ENCODE data around the gene RRP7A.

DNA sequence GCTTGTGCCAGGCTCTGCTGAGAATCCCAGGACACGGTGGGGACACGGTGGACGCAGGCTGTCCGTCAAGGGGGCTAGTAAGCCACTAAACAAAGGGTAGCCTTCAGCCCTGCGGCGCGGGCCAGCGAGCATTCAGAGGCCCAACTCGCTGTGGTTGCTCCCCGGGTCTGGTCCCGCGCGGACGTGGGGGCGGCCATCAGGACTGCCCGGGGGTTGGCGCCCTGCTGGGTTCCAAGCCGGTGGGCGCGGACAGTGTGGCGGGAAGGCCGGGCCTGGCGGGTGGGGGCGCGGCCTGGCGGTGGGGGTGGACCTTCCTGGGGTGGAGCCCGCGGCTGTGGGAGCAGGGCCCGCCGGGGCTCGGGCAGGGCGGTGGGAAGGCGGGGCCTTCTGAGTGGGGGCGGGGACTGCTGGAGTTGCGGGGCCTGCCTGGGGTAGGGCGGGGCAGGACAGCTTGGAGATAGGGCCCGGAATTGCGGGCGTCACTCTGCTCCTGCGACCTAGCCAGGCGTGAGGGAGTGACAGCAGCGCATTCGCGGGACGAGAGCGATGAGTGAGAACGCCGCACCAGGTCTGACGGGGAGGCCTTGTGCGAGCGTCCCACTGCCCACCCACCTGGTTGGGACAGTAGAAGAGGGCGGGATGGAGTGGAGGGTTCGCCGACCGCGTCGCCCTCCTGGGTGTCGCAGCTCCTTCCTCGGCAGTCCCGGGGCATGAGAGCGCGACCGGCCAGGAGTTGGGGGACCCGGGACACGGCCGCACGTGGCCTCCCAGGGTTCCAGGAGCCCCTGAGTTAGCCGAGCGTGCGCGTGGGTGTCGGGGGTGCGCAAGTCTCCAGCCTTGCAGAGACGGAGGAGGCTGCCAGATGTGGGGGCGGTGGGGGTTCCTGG lies 34.1 kb upstream of the RRP7A start, which contains the start of gene SERHL2:
- TF ChIP-seq TAF1 (IDR thresholded peaks at IDR 0.05; ENCODE audit: borderline replicate concordance, insufficient read depth, low read length) (no peak), POLR2AphosphoS5 (IDR thresholded peaks at IDR 0.05; ENCODE audit: low read depth, low read length) (no peak)

All from PFSK-1 (cell line).